A673 (cell line): ENCODE measurements around the gene SNAP23. TPM values are rescaled to one million over a fixed set of nuclear protein-coding genes. Genes with fewer than 3 reads are reported as not detected.

Experiments used
- BruUV-seq: library from RNA; stranded (reverse); fragments of 400-500 nt; replicated peaks from 2 replicates; lab custom pipeline; 2021; lab: Mats Ljungman, UMichigan
- CTCF ChIA-PET: fragments of 300-600 bp; sonication (Branson Sonifier 250); formaldehyde crosslinking; loops from one replicate; lab custom pipeline; 2022; ENCODE audit warnings: antibody characterized with exemption; lab: Charles Lee
- POLR2A ChIA-PET: fragments of 300-600 bp; sonication (Branson Sonifier 250); formaldehyde crosslinking; loops from one replicate; lab custom pipeline; 2022; ENCODE audit warnings: antibody characterized with exemption; ENCODE audit not compliant: low non-redundant PET; lab: Charles Lee
- DNase-seq: peaks from one replicate; pipeline ENCODE4 v3.0.0-alpha.2; 2015; ENCODE audit warnings: low spot score
- H3K27ac ChIP-seq: fragments of 200-600 bp; sonication (generic); 2 replicates; pipeline ENCODE4 v1.5.1; 2016; ENCODE audit warnings: mixed run types, low read depth, mild to moderate bottlenecking, mixed read lengths, antibody characterized with exemption, low read length; ENCODE audit not compliant: poor library complexity, severe bottlenecking
- H3K27me3 ChIP-seq: fragments of 200-600 bp; sonication (generic); replicated peaks from 2 replicates; pipeline ENCODE4 v1.6.1; 2017; ENCODE audit warnings: mixed run types, low read depth, mild to moderate bottlenecking, mixed read lengths, antibody characterized with exemption, low read length; ENCODE audit not compliant: insufficient read depth, poor library complexity
- H3K36me3 ChIP-seq: fragments of 200-600 bp; sonication (generic); 2 replicates; pipeline ENCODE4 v1.6.1; 2016; ENCODE audit warnings: mixed run types, mild to moderate bottlenecking, mixed read lengths, antibody characterized with exemption, low read length; ENCODE audit not compliant: insufficient read depth, poor library complexity, severe bottlenecking
- H3K4me1 ChIP-seq: fragments of 200-600 bp; sonication (generic); 2 replicates; pipeline ENCODE4 v1.6.1; 2017; ENCODE audit warnings: mixed run types, mild to moderate bottlenecking, mixed read lengths, antibody characterized with exemption, low read length; ENCODE audit not compliant: insufficient read depth, poor library complexity, severe bottlenecking
- H3K4me3 ChIP-seq: fragments of 200-600 bp; sonication (generic); 2 replicates; pipeline ENCODE4 v1.5.1; 2016; ENCODE audit warnings: low read depth, mixed run types, mild to moderate bottlenecking, mixed read lengths, low read length; ENCODE audit not compliant: poor library complexity, severe bottlenecking
- H3K9me3 ChIP-seq: fragments of 200-600 bp; sonication (generic); 2 replicates; pipeline ENCODE4 v1.6.1; 2016; ENCODE audit warnings: mixed run types, low read depth, mild to moderate bottlenecking, mixed read lengths, antibody characterized with exemption, low read length; ENCODE audit not compliant: poor library complexity, severe bottlenecking
- EZH2 ChIP-seq: fragments of 200-600 bp; sonication (generic); IDR thresholded peaks from 2 replicates; pipeline ENCODE4 v1.6.1; 2017; ENCODE audit warnings: borderline replicate concordance, low read depth, mild to moderate bottlenecking, mixed read lengths, antibody characterized with exemption, low read length; ENCODE audit not compliant: poor library complexity, severe bottlenecking
- intact Hi-C: fragments of 100-400 bp; cut with micrococcal nuclease; formaldehyde crosslinking; loops from one replicate; pipeline ENCODE4 v1.10.0; 2022; ENCODE audit not compliant: unreplicated experiment
- total RNA-seq: library from RNA; stranded (reverse); gene quantifications from 2 replicates; pipeline ENCODE4 v1.2.3, GENCODE V29; 2021
- TF ChIP-seq, protein P1 (sequence below): fragments of 300-800, 200-600 bp; sonication (generic); conservative IDR thresholded peaks from 2 replicates; pipeline ENCODE4 v1.5.1; 2017; ENCODE audit warnings: low read depth, mild to moderate bottlenecking, antibody characterized with exemption, low read length, moderate library complexity, mixed read lengths

The SNAP23 gene
- total RNA-seq, 1 experiment from 2014 or later, result 124 TPM

GRCh38 chr15:42461261-42461660 is 34.2 kb upstream of the SNAP23 start:
- Histone ChIP-seq H3K36me3 (no peaks in the 10 kb centered on the region), H3K4me3 (no peak overlapping the region), H3K27me3 (no peaks in the 10 kb centered on the region), H3K27ac (peak overlapping the region; percentile 75), H3K4me1 (peaks cover 52% of the 10 kb centered on the region), H3K9me3 (no peaks in the 10 kb centered on the region)
- no peak for TF ChIP-seq EZH2
- TF ChIP-seq, protein P1, sequence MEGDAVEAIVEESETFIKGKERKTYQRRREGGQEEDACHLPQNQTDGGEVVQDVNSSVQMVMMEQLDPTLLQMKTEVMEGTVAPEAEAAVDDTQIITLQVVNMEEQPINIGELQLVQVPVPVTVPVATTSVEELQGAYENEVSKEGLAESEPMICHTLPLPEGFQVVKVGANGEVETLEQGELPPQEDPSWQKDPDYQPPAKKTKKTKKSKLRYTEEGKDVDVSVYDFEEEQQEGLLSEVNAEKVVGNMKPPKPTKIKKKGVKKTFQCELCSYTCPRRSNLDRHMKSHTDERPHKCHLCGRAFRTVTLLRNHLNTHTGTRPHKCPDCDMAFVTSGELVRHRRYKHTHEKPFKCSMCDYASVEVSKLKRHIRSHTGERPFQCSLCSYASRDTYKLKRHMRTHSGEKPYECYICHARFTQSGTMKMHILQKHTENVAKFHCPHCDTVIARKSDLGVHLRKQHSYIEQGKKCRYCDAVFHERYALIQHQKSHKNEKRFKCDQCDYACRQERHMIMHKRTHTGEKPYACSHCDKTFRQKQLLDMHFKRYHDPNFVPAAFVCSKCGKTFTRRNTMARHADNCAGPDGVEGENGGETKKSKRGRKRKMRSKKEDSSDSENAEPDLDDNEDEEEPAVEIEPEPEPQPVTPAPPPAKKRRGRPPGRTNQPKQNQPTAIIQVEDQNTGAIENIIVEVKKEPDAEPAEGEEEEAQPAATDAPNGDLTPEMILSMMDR, result no peak
- peak; percentile 59 for DNase-seq
- no TSS peak for BruUV-seq
- ChIA-PET POLR2A (no interaction called here), CTCF (interaction anchor here (0.6 to 1.1 kb wide), 3 partner anchors 10 to 395 kb away, joined by 3 to 6 read pairs (median 4); no protein-coding TSS in a partner anchor)
- intact Hi-C loops, result no loop called here

- no peak for TF ChIP-seq EZH2
- TF ChIP-seq, protein P1, result no peak
- ChIA-PET CTCF (no interaction called here), POLR2A (no interaction called here)
- BruUV-seq, result no TSS peak
- peaks cover 5% of the 10 kb centered on the region for H3K36me3 ChIP-seq
- DNase-seq, result no peak
- H3K27me3 ChIP-seq, result no peaks in the 10 kb centered on the region
- no peaks in the 10 kb centered on the region for H3K9me3 ChIP-seq
- no peak overlapping the region for H3K4me3 ChIP-seq
- peaks cover 14% of the 10 kb centered on the region for H3K4me1 ChIP-seq
- no peak overlapping the region for H3K27ac ChIP-seq
- intact Hi-C loops, result no loop called here
Observed at GRCh38 chr15:42465520-42466259, 29.7 kb upstream of the SNAP23 start.

GRCh38 chr15:42471002-42471401 is 24.4 kb upstream of the SNAP23 start:
- no peaks in the 10 kb centered on the region for H3K27me3 ChIP-seq
- H3K36me3 ChIP-seq, result peaks cover 5% of the 10 kb centered on the region
- ChIA-PET CTCF (interaction anchor here (0.7 to 1.0 kb wide), 2 partner anchors 10 to 33 kb away, joined by 3 to 4 read pairs; no protein-coding TSS in a partner anchor), POLR2A (interaction anchor here (0.6 kb wide), 1 partner anchor 104 kb away, joined by 3 read pairs; the partner anchor contains the start of gene STARD9)
- DNase-seq, result no peak
- no peaks in the 10 kb centered on the region for H3K9me3 ChIP-seq
- H3K27ac ChIP-seq, result no peak overlapping the region
- H3K4me1 ChIP-seq, result peaks cover 6% of the 10 kb centered on the region
- intact Hi-C loops, result loop anchor here (2.0 to 10.0 kb wide), 3 partner anchors 196 to 496 kb away; partner anchors contain the start of genes EHD4, GANC and TMEM87A
- no peak overlapping the region for H3K4me3 ChIP-seq
- BruUV-seq, result no TSS peak
- TF ChIP-seq, protein P1, result no peak
